Measurements from ENCODE around the gene LTBP2.
"Not testable (repeated sequence)": the region's sequence is repeated elsewhere in the genome, so short reads cannot be mapped to it uniquely, and the experiment has no call there.

Gene LTBP2

DNA sequence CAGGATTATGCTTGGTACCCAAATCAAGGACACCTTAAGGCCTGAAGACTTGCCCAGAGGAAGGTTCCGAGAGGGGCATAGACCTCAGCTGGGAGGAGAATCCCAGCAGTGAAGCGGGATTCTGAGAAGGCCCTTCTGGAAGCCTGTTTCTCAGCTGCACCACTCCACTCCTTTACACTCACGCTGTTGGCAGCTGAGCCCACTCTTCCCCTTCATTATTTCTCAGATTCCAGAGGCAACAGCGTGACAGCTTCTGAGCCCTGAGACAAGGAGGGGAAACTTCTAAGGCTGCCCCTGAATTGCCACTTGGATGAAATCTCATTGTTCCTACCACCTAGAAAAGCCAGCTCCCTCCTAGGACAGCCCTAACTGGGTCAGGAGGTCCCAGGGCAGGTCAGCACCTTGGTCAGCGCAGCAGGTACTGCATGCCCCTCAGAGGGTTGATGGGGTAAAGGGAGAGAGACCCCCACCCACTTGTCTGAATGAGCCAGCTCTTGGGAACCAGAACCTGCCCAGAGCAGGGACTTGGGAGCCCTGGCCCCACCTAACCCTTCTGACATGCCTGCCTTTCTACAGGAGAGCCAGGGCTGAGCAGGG lies 64.6 kb downstream of the LTBP2 start:
- no peak for DNase-seq

DNA sequence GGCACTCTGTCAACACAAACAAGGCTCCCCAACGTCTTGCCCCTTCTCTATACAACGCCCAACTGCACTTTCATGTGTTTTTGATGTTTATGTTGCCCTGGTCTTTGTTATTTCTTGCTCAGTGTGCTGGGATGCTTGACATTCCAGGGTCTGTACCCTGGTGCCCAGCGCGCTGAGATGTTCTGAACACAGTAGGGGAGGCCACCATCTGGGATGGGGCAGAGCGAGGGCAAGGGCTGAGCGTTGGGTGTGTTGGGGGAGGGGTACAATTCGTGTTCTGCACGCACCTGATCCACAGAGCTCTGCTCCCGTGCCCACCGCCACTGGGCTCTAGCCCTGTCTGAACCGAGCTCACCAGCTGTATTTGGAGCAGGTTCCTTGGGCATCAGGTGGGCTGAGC lies 65.6 kb downstream of the LTBP2 start:
- DNase-seq: no peak

- DNase-seq: no peak
Measured at GRCh38 chr14:74545386-74545785, 66.7 kb downstream of the LTBP2 start.

DNA sequence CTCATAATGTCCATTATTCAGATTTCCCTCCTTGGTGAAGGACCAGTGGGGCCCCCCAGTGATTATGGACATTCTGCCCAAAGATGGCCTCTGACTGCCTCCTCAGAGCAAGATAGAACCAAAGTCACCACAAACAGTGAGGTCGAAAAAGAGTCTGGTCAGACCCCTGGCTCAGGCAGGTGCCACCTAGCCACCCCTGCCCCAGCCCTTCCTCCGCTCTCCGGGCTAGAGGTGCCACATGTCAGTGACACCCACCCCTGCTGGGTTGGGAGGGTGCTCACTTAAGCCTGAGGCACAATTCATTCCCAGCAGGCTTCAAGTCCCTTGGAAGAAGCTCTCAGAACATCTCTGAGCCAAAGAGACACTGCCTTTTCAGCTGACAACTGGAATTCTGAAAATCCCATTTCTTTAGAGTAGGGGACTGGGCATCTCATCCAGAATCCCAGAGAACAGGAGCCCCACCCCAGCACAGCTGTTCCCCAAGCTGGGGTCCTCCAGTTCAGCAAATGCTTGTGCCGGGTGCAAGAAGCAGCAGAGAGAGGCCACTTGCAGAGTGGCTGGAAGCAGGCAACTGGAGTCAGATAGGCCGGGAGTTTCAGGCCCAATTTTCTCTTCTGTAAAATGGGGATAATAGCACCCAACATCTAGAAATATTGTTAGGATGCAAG lies 68.1 kb downstream of the LTBP2 start:
- DNase-seq: no peak

DNA sequence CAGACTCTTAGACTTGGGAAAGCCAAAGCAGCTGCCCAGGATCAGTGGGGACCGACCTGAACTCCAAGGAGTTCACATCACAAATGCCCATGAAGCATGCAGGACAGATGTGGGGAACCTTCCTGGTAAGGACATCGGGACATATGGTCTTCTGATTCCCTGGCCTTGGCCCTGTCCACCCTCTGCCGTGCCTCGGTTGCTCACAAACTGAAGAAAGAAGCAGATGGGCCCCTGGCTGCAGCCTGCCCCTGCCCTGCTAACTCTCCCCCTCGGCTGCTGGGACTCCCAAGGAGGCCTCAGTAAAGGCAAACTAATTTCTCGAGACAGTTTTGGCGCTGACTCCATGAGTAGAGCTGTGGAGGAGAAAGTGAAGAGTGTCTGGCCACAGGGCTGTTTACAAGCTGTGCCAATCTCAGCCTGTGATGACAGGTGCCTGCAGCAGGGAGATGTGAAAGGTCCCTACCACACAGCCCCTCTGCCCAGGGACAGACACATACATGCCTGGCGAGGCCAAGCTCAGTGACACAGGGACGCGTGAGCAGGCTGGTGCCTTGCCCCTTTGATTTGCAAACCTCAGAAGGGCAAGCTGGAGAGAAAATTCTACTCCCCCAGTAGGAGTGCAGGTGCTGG lies 69.9 kb downstream of the LTBP2 start:
- no peak for DNase-seq

- DNase-seq: no peak
Measured at GRCh38 chr14:74541225-74541624, 70.8 kb downstream of the LTBP2 start.

DNA sequence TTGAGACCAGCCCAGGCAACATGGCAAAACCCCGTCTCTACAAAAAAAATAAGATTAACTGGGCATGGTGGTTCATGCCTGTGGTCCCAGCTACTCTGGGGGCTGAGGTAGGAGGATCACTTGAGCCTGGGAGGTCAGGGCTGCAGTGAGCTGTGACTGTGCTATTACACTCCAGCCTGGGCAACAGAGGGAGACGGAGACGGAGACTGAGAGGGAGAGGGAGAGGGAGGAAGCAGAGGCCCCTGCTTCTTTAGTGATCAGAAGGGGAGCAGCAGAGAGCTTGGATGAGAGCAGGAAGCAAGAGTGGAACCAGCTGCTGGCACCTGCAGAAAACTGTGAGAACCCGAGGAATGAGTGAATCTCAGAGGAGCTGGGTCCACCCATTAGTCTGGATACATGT lies 72.5 kb downstream of the LTBP2 start:
- DNase-seq: no peak

DNA sequence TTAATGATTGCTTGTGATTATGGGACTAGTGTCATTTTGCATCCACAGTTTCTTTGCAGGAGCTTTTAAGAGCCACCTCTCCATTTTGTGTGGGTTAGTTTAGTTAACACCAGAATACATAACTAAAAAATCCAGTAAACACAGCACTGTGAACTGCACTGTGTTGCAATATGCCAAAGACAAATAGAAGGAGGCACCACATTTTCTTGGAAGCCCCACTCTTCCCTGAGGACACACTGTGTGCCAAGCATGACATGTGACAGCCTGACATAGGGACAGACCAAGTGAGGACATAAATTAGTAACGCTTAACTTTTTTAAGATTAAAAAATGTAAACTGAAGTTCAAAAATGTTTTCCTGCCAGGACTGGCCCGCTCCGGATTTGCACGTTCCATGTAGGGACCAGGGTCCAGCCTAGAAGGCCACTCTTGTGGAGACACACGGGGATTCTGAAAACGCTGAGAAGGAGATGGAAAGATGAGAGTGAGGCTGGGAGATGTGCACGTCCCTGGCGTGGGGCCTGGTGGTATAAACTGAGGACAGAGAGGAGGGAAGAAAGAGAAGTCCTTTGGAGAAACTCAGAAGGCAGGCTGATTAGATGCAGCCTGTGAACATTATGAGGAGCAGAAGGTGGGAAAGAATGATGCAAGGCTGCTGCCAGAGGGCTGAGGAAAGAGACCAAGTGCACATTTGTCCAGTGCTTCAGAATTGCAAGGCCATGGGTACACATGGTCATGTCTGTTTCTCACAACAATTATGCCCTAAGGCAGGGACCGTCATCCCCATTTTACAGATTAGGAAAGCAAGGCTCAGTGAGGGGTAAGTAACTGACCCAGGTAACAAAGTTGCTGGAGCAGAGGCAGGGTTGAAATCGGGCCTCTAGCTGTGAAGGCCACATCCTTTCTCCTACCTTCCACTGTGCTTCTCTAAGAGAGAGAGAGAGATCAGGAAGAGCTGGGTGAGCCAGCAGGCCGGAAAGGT lies 73.3 kb downstream of the LTBP2 start:
- DNase-seq: no peak

DNA sequence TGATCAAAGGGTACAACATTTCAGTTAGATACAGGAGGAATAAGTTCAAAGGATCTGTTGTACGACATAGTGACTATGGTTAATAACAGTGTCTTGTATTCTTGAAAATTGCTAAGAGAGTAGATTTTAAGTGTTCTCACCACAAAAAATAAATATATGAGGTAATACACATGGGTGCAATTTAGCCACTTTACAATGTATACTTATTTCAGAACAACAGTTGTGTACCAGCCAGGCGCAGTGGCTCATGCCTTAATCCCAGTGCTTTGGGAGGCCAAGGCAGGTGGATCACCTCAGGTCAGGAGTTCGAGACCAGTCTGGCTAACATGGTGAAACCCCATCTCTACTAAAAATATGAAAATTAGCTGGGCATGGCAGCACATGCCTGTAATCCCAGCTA lies 75.7 kb downstream of the LTBP2 start:
- not testable (repeated sequence) for DNase-seq

DNA sequence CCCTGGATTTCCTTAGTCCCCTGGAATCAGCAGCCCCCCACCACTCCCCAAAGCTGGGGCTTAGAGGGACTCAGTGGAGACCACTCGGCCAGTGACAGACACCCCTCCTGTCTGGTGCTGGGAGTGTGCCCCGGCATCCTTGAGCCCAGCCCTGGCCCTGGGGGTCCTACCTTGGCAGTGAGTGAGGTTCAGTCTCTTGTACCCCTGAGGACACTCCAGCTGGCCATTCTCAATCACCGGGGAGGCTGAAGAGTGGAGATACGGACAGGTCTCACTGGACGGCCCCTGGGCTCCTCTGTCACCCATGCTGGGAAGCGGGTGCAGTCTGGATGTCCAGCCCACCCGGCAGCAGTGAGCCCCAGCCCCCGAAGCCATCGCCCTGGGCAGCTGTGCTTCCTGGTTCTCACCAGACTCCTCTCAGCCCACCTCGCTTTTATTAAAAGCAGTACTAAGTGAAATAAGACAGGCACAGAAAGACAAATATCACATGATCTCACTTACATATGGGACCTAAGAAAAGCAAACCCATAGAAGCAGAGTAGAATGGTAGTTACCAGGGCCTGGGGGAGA lies 76.2 kb downstream of the LTBP2 start:
- DNase-seq: no peak

GRCh38 chr14:74533576-74533975 lies 78.5 kb downstream of the LTBP2 start:
- no peak for DNase-seq

DNA sequence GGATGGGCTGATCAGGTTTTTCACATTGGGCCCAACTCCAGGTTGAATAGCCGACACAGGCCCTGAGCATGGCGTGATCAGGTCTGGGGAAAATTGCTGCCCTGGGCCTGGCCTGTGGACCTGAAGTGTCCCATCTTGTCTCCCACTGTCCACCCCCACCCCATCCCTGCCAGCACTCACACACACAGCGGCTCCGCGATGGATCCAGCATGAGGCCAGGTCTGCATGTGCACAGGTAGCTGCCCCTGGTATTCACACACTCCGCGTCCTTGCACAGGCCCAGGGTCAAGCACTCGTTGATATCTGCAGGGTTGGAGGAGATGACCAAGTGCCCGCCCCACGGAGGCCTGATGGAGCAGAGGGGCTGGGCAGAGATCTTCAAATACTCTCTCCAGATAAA lies 79.8 kb downstream of the LTBP2 start:
- DNase-seq: no peak

DNA sequence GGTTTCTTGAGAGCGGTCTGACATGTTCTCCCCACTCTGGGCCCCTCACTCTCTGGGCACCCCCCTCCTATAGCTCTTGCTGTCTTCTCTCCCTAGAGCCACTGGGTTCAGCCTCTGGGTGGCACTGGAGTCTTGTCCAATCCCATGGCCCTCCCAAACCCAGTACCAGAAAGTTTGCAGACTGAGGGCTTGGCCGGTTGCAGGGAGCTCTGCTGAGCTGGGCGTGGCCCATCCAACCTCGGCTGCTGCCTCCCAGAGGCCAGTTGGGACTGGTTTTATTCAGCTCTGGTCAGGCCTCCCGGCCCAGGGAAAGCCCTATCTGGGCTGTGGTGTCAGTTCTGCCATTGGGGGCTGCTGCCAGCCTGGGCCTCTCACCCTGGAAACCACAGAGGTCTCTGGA lies 80.6 kb downstream of the LTBP2 start:
- no peak for DNase-seq

DNA sequence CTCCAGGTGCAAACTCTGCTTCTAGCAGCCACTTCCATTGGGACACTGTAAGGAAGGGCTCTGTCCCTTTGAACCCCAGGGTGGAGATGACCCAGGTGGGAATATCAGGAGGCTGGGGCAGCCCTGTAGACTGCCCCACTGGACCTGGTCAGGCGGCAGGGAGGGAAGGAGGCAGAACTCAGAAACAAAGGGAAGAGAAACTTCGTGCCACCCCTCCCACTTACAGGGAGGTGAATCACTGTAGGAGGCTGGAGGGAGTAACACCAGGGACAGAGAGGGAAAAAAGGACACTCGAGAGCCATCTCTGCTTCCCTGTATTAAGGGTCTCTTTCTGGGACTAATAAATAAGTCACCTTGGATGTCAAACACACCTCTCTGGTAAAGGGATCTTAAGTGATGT lies 81.0 kb downstream of the LTBP2 start:
- no peak for DNase-seq

GRCh38 chr14:74528886-74529285 lies 83.2 kb downstream of the LTBP2 start:
- DNase-seq: no peak

- no peak for DNase-seq
Measured at GRCh38 chr14:74528406-74528805, 83.6 kb downstream of the LTBP2 start.

GRCh38 chr14:74527736-74528280 lies 84.2 kb downstream of the LTBP2 start:
- DNase-seq: no peak

- no peak for DNase-seq
Measured at GRCh38 chr14:74526854-74527585, 85.0 kb downstream of the LTBP2 start.

- DNase-seq: no peak
Measured at GRCh38 chr14:74525361-74525851, 86.6 kb downstream of the LTBP2 start.

DNA sequence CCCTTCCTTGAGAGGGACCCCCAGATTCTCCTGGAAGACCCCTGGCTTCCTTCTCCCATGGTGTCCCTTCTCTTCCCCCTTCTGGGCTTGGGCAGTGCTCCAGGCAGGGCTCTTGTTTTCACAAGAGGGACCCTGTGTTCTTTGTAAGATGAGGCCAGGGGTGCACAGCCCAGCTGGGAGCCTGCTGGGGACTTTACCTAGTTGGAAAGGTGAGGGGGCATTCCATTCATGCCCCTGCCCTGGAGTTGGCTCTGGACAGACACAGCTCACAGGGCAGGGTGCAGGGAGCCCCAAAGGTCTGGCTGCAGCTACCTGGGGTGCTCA lies 87.3 kb downstream of the LTBP2 start:
- no peak for DNase-seq

DNA sequence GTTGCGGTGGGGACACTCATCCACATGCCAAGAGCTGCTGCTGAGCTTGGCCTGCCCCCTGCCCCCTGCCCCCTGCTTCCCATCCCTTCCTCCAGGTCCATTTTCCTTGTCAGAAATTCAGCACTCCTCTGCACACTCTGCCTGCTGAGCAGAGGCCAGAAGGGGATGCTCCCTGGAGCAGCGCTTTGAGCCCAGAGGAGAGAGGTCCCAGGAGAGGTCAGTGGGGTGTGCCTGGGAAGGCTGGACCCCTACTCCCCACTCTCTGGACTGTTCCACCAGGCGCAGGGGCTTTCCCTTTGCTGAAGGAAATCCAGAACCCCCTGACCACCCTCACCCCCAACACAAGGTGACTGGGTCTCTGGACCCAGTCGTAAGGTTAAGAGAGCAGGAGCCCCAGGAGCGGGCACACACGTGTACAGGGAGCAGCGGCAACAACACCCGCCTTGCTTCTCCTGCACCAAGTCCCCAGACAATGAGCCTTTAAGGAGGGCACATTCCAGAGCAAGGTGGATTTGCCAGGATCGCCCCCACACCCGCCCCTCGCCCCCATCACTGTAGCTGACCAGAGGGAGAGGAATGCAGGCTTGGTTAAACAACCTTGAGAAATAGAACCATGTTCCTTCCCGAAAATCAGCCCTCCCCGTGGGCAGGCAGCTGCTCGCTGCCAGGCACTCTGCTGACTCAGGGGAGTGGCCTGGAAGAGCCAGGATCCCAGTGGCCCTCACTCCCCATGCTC lies 87.8 kb downstream of the LTBP2 start:
- DNase-seq: no peak

All from central memory CD4-positive, alpha-beta T cell (primary cell).